ENCODE data around the gene MTMR11. TPM values are rescaled to one million over a fixed set of nuclear protein-coding genes. Genes with fewer than 3 reads are reported as not detected.

Gene MTMR11
- total and polyA plus RNA-seq, 3 donors from 2014 or later: 20.5 to 50.4 (median 39.8) TPM

DNA sequence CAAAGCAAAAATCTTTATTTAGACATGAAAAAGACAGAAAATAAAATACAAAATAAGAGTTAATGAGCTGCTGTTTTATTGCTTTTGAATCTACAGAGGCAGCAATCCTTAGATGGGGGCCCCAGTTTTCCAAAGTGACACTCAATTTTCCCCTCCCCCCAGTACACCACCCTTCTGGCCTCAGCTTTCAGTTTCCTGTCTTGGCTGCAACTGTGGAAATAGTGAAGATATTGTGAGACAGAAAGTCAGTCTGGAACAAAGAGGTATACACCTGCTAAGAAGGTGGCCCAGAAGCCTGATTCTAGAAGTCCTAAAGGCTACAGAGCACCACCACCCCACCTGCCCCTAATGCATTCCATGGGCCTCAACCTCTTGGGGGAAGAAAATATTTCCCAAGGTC lies 1.1 kb upstream of the MTMR11 start:
- no peak for DNase-seq
- H3K4me1 ChIP-seq: peaks cover 40% of the 10 kb centered on the region
- no peak for TF ChIP-seq POLR2A (IDR thresholded peaks at IDR 0.05)
- TF ChIP-seq, protein P1, sequence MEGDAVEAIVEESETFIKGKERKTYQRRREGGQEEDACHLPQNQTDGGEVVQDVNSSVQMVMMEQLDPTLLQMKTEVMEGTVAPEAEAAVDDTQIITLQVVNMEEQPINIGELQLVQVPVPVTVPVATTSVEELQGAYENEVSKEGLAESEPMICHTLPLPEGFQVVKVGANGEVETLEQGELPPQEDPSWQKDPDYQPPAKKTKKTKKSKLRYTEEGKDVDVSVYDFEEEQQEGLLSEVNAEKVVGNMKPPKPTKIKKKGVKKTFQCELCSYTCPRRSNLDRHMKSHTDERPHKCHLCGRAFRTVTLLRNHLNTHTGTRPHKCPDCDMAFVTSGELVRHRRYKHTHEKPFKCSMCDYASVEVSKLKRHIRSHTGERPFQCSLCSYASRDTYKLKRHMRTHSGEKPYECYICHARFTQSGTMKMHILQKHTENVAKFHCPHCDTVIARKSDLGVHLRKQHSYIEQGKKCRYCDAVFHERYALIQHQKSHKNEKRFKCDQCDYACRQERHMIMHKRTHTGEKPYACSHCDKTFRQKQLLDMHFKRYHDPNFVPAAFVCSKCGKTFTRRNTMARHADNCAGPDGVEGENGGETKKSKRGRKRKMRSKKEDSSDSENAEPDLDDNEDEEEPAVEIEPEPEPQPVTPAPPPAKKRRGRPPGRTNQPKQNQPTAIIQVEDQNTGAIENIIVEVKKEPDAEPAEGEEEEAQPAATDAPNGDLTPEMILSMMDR (IDR thresholded peaks at IDR 0.05): no peak
- intact Hi-C loops (cut with DNase I; ENCODE audit: low total_unique reads): no loop called here
- peak overlapping the region in 1 of 2 donors; percentile 80 for H3K27ac ChIP-seq
- no peaks in the 10 kb centered on the region for H3K36me3 ChIP-seq (ENCODE audit: low read depth, missing control alignments)
- H3K27me3 ChIP-seq: no peaks in the 10 kb centered on the region
- H3K9me3 ChIP-seq: no peaks in the 10 kb centered on the region
- H3K4me3 ChIP-seq: no peak overlapping the region

DNA sequence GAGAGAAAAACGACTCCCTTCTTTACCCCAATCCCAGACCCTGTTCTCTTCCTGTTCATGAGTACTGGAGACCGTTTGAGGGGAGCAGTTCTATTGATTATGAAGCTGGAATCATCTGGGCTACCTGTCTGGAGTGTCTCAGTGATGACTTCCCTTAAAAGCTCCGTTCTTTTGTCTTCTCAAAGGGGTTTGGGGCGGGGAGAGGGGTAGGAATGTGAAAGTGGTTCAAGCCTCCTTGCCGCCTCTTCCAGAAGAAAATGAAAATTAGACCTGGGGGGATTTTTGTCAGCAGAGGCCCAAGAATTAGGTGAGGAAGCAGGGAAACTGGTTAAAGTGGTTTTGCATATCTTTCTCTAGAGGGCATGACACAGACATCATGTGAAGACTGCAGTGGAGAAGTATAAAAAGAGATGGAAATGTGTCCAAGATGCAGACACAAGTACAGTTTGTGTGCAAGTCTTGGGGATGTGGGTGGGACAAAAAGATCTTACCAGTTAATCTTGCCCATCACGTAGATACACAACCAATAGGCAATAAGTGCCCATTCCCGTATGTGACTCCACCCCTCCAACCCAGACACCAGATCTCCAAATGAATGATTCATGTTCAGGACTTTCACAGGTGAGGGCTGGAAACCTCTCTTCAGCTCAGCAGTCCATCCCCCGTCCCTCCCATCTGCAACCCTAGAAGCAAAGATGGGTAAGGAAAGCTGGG lies 470 bp upstream of the MTMR11 start:
- H3K36me3 ChIP-seq (ENCODE audit: low read depth, missing control alignments): no peaks in the 10 kb centered on the region
- 28 to 37% methylated on average over 8 of the region's 8 CpGs for WGBS, 2 donors
- H3K27me3 ChIP-seq: no peaks in the 10 kb centered on the region
- peak overlapping the region; percentile 78 to 80 for H3K27ac ChIP-seq
- peak overlapping the region; percentile 59 to 67 for H3K4me3 ChIP-seq
- intact Hi-C loops (cut with DNase I; ENCODE audit: low total_unique reads): no loop called here
- TF ChIP-seq, protein P1 (IDR thresholded peaks at IDR 0.05): no peak
- TF ChIP-seq POLR2A (IDR thresholded peaks at IDR 0.05): no peak
- no peaks in the 10 kb centered on the region for H3K9me3 ChIP-seq
- DNase-seq: peak; percentile 36
- peaks cover 40% of the 10 kb centered on the region for H3K4me1 ChIP-seq

DNA sequence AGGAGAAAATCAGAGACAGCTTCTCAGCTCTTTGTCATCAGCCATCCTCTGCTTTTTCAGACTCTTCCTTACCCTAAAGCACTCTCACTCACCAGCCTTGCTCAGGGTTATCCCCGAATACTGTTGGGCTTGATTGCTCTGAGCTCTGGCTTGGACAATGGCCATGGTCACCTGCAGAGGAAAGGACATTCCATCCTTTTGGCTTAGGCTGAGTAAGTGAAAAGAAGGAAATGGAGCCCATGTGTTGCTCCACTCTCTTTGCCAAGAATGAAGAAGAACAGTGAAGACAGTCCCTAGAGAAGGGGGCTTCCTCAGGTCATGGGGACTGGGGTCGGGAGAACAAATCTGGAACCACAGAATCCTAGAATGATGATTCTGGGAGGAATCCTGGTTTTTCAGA lies 2.3 kb downstream of the MTMR11 start:
- no peaks in the 10 kb centered on the region for H3K27me3 ChIP-seq

DNA sequence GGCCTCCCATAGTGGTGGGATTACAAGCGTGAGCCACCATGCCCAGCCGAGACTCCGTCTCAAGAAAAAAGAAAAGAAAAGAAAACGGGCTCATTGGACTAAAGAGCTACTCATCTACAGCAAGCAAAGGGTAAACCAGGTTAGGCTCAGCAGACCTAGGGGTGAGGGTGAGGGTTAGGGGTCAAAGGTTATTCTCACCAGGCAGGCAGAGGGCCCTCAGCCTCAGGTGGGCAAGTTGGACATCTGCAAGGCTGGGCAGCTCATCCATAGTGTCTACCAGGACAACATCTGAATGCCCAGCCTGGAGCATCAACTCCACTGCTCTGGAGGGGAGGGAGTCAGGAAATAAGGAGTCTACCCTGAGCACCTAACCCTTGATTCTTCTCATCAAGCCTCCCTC lies 3.5 kb downstream of the MTMR11 start:
- no peak for DNase-seq
- no peak overlapping the region for H3K4me3 ChIP-seq
- H3K27ac ChIP-seq: no peak overlapping the region
- no peaks in the 10 kb centered on the region for H3K27me3 ChIP-seq
- H3K4me1 ChIP-seq: peaks cover 38% of the 10 kb centered on the region
- H3K9me3 ChIP-seq: no peaks in the 10 kb centered on the region
- no peak for TF ChIP-seq POLR2A (IDR thresholded peaks at IDR 0.05)
- TF ChIP-seq, protein P1 (IDR thresholded peaks at IDR 0.05): no peak
- intact Hi-C loops (cut with DNase I; ENCODE audit: low total_unique reads): no loop called here
- no peaks in the 10 kb centered on the region for H3K36me3 ChIP-seq (ENCODE audit: low read depth, missing control alignments)
- WGBS, 2 donors: 90 to 100% methylated on average over 4 of the region's 4 CpGs

More for the DNA sequence above, 2.3 kb downstream of the MTMR11 start:
- no peak for TF ChIP-seq POLR2A (IDR thresholded peaks at IDR 0.05)
- TF ChIP-seq, protein P1 (IDR thresholded peaks at IDR 0.05): no peak
- Histone ChIP-seq H3K9me3 (no peaks in the 10 kb centered on the region), H3K27ac (no peak overlapping the region), H3K4me1 (peaks cover 38% of the 10 kb centered on the region), H3K36me3 (ENCODE audit: low read depth, missing control alignments) (no peaks in the 10 kb centered on the region), H3K4me3 (no peak overlapping the region)
- DNase-seq: no peak
- whole genome bisulfite sequencing, 2 donors: 54 to 63% methylated on average over 2 of the region's 2 CpGs
- intact Hi-C loops (cut with DNase I; ENCODE audit: low total_unique reads): no loop called here

DNA sequence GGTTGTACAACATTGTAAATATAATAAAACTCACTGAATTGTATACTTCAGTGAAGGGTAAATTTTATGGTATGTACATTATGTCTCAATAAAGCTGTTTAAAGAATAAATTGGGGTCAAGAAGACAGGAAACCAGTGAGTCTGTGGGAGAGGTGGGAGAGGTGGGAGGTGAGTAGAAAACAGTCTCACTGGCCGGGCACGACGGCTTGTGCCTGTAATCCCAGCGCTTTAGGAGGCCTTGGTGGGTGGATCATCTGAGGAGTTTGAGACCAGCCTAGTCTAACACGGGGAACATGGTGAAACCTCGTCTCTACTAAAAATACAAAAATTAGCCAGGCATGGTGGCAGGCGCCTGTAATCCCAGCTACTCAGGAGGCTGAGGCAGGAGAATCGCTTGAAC lies 4.2 kb downstream of the MTMR11 start:
- TF ChIP-seq POLR2A (IDR thresholded peaks at IDR 0.05): no peak
- TF ChIP-seq, protein P1 (IDR thresholded peaks at IDR 0.05): no peak
- Histone ChIP-seq H3K9me3 (no peaks in the 10 kb centered on the region), H3K4me3 (no peak overlapping the region), H3K4me1 (peaks cover 33% of the 10 kb centered on the region), H3K36me3 (ENCODE audit: low read depth, missing control alignments) (no peaks in the 10 kb centered on the region), H3K27me3 (no peaks in the 10 kb centered on the region), H3K27ac (no peak overlapping the region)
- WGBS, 2 donors: 88 to 89% methylated on average over 8 of the region's 8 CpGs
- intact Hi-C loops (cut with DNase I; ENCODE audit: low total_unique reads): no loop called here
- no peak for DNase-seq
